Stimulated activated CD4-positive, alpha-beta T cell treated with anti-CD3 and anti-CD28 coated beads, Interleukin-1b, Interleukin-23, amount 100 ng/mL, for 1 hour (primary cell): ENCODE data around the gene DHX9.

Source experiments
- DNase-seq, 2 donors: peaks; one replicate each; pipeline ENCODE4 v3.0.0-alpha.2; 2020; ENCODE audit warnings: low read depth in 2 of 2

The DHX9 gene

GRCh38 chr1:182841368-182841988 is 2.3 kb downstream of the DHX9 start:
- DNase-seq = no peak

DNA sequence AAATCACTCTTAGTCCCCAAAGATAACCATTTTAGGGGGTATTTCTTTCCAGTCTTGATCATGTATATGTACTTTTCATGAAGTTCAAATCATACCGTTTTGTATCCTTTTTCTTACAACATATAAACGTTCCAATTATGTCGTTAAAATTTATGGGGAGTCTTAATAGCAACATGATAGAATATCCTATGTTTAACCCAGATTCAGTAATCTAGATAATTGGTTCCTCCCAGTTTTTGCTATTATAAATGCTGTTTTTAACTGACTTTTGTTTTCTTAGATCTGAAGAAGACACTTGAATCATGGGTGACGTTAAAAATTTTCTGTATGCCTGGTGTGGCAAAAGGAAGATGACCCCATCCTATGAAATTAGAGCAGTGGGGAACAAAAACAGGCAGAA is 3.1 kb downstream of the DHX9 start:
- no peak for DNase-seq

DNA sequence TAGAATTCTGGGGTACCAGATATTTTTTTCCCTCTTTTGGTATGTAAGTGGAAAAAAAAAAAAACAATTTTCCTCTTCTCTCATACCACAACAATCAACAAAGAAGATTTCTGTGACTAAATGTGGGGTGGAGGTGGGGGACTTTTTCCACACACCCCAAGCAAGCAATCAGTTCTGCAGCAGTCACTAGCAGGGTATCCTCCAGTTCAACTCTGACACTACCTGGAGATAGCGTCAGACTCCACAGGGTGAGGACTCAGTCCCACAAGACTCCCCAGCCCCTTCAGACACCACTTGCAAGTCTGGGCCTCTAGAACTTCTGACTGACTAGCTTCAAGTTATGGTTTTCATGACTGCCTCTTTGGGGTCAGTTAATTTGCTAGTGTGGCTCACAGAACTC is 6.2 kb downstream of the DHX9 start:
- DNase-seq = no peak

- DNase-seq = no peak
Observed at GRCh38 chr1:182845894-182846293, 6.7 kb downstream of the DHX9 start.

GRCh38 chr1:182847105-182847504 is 8.0 kb downstream of the DHX9 start:
- DNase-seq = no peak

- no peak for DNase-seq
Observed at GRCh38 chr1:182848736-182849135, 9.6 kb downstream of the DHX9 start.

- no peak for DNase-seq
Observed at GRCh38 chr1:182850319-182850718, 11.2 kb downstream of the DHX9 start.

- no peak for DNase-seq
Observed at GRCh38 chr1:182851825-182852224, 12.7 kb downstream of the DHX9 start.

DNA sequence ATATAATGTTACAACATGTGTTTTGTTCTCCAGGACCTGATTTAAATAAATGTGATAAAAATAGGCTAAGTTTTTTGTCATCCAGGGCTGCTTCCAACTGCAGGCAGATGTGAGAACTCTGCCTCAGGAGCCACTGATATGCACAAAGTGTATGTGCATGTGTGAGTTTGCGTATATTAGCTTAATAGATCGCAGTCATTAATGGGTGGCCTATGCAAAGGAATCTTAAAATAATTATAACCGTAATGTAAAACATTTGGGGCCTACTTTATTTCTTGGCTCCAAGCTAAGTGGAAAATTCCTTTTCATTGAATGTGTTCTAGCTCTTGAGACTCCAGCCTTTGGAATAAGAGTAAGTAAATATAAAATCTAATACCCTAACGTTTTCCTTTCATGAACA is 16.8 kb downstream of the DHX9 start:
- DNase-seq = no peak

DNA sequence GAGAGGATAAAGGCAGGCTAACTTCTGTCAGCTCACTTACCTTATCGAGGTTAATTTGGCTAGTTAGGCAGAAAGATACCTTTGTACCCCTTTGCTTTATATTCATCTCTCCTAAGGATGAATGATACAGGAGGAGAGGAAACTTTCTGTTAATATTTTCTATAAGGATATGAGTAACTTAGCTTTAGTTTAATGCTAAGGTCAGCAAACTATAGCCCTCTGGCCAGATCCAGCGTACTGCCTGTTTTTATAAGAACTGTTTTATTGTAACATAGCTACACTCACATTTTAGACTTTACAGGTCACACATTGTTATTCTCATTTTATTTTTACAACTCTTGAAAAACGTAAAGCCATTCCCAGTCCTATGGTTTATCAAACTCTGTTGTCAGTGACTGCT is 18.1 kb downstream of the DHX9 start:
- no peak for DNase-seq

DNA sequence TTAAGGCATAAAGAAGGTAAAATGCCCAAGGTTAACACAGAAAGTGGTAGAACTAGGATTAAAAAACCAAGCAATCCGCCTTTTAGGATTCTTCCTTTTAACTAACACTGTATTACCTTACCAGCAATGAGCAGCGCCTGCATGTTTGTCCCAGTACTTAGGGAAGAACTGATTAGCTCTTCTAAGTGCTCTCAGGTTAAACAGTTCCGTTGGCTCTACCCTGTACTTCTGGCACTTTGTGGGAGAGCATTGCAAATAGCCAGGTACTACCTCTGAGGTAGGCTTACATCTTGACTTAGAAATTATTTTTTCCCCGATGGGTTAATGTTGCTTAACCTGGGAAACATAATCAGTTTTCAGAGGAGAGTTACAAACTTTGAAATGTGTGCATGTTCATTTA is 21.5 kb downstream of the DHX9 start:
- DNase-seq = no peak

GRCh38 chr1:182861994-182862393 is 22.8 kb downstream of the DHX9 start:
- DNase-seq = no peak

DNA sequence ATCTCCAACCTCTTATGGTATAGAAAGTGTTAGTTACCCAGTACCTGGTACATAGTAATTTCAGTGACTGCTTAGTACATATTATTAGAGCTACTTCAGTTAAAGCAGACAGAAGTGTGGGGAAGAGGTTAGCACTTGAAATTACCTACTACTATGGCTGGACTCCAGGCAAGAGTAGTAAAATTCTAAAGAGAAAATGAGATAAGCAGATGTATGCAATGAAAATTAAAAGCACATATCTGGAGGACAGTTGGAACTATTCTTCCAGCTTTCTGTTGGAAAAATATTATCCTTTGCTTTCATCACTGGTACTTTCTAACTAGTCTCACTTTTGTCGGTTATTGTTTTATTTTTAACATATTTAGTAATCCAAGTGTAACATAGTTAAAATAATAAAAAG is 23.7 kb downstream of the DHX9 start:
- no peak for DNase-seq

GRCh38 chr1:182863940-182864339 is 24.8 kb downstream of the DHX9 start:
- DNase-seq = no peak

DNA sequence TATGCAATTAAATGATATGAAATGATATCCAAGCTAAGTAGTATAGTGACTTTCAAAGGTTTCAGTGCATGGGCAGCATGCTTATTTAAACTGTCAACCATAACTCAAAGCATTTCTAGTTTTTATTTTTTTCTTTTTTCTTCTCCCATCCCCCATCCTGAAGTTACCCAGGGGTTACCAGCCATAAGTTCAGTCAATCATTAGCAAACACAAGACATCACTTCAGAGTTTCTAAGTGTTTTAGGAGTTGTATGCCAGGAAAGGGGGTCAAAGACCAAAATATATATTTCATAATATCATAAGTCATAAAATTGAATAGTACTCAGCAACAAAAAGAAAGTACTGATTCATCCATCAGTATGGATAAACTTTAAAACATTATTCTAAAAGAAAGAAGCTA is 28.7 kb downstream of the DHX9 start:
- no peak for DNase-seq

DNA sequence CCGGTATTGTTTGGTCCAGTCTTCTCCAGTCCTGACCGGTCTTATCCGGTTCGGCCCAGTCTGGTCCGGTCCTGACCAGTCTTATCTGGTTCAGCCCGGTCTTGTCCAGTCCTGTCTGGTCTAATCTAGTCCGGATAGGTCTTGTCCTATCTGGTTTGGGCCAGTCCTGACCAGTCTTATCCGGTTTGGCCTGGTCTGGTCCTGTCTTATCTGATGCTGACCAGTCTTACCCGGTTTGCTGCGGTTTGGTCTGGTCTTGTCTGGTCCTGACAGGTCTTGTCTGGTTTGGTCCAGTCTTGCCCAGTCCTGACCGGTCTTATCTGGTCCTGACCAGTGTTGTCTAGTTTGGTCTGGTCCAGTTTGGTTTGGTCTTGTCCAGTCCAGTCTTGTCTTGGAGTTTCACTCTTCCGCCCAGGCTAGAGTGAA is 30.1 kb downstream of the DHX9 start:
- no peak for DNase-seq

- DNase-seq = no peak
Observed at GRCh38 chr1:182872881-182873280, 33.7 kb downstream of the DHX9 start.

- no peak for DNase-seq
Observed at GRCh38 chr1:182875889-182876288, 36.7 kb downstream of the DHX9 start.

DNA sequence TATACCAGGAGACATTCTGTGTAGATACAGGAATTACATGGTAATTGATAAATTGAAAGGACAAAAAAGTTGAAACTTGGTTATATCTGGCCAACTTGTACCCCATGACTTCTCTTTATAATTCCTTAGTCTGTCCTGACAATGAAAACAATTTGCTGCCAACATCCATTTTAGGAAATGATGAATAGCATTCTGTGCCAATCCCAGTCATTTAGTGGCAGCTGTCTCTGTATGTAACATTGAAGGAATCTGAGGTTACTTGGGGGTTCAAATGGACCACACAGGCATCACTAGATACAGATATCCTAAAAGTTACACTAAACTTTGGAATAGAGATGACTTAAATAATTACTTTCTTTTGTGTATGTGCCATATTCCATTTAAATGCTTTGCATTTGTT is 38.2 kb downstream of the DHX9 start:
- no peak for DNase-seq

- no peak for DNase-seq
Observed at GRCh38 chr1:182877842-182878241, 38.7 kb downstream of the DHX9 start.

GRCh38 chr1:182884872-182885271 is 45.7 kb downstream of the DHX9 start:
- DNase-seq = no peak

GRCh38 chr1:182885591-182885990 is 46.4 kb downstream of the DHX9 start:
- DNase-seq = no peak

GRCh38 chr1:182886985-182887384 is 47.8 kb downstream of the DHX9 start:
- no peak for DNase-seq

- DNase-seq = no peak
Observed at GRCh38 chr1:182888736-182889531, 49.8 kb downstream of the DHX9 start.
